ENCODE results near the gene PLCB1.

PLCB1 gene

GRCh38 chr20:8132484-8133309 lies 631 bp downstream of the PLCB1 start:
- Histone ChIP-seq H3K4me2 (ENCODE audit: low read length) (no peak overlapping the region), H3K27me3 (ENCODE audit: insufficient read depth, low read length) (no peaks in the 10 kb centered on the region), H3K4me3 (ENCODE audit: low read depth, low read length, poor library complexity, severe bottlenecking) (no peak overlapping the region), H3K9me3 (ENCODE audit: low read length) (no peaks in the 10 kb centered on the region), H3K9ac (ENCODE audit: low read length) (no peak overlapping the region), H3F3A (ENCODE audit: insufficient read depth, low read length) (no peaks in the 10 kb centered on the region), H3K9me2 (ENCODE audit: low read depth, low read length) (no peaks in the 10 kb centered on the region), H3K27ac (ENCODE audit: low read depth, low read length, poor library complexity, severe bottlenecking) (no peak overlapping the region), H4K20me1 (ENCODE audit: insufficient read depth, low read length) (no peaks in the 10 kb centered on the region), H3K79me2 (ENCODE audit: insufficient read depth, low read length) (no peaks in the 10 kb centered on the region), H2AFZ (ENCODE audit: low read length) (no peak overlapping the region), H3K4me1 (ENCODE audit: insufficient read depth, low read length, severe bottlenecking) (no peaks in the 10 kb centered on the region), H3K36me3 (ENCODE audit: insufficient read depth, low read length) (no peaks in the 10 kb centered on the region; the same call in 1 of the 2 replicates)
- TF ChIP-seq, protein P1, sequence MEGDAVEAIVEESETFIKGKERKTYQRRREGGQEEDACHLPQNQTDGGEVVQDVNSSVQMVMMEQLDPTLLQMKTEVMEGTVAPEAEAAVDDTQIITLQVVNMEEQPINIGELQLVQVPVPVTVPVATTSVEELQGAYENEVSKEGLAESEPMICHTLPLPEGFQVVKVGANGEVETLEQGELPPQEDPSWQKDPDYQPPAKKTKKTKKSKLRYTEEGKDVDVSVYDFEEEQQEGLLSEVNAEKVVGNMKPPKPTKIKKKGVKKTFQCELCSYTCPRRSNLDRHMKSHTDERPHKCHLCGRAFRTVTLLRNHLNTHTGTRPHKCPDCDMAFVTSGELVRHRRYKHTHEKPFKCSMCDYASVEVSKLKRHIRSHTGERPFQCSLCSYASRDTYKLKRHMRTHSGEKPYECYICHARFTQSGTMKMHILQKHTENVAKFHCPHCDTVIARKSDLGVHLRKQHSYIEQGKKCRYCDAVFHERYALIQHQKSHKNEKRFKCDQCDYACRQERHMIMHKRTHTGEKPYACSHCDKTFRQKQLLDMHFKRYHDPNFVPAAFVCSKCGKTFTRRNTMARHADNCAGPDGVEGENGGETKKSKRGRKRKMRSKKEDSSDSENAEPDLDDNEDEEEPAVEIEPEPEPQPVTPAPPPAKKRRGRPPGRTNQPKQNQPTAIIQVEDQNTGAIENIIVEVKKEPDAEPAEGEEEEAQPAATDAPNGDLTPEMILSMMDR (IDR thresholded peaks at IDR 0.05; ENCODE audit: low read length), result no peak
- no peak for TF ChIP-seq EZH2 (IDR thresholded peaks at IDR 0.05; ENCODE audit: borderline replicate concordance, low read length)

GRCh38 chr20:8133310-8133768 lies 1.3 kb downstream of the PLCB1 start:
- no peaks in the 10 kb centered on the region for H3K27me3 ChIP-seq (ENCODE audit: insufficient read depth, low read length)
- H3K4me3 ChIP-seq (ENCODE audit: low read depth, low read length, poor library complexity, severe bottlenecking), result no peak overlapping the region
- TF ChIP-seq EZH2 (IDR thresholded peaks at IDR 0.05; ENCODE audit: borderline replicate concordance, low read length), result no peak
- TF ChIP-seq, protein P1 (IDR thresholded peaks at IDR 0.05; ENCODE audit: low read length), result no peak
- no peak overlapping the region for H3K4me2 ChIP-seq (ENCODE audit: low read length)
- H3K27ac ChIP-seq (ENCODE audit: low read depth, low read length, poor library complexity, severe bottlenecking), result no peak overlapping the region
- no peaks in the 10 kb centered on the region for H3K79me2 ChIP-seq (ENCODE audit: insufficient read depth, low read length)
- no peak overlapping the region for H2AFZ ChIP-seq (ENCODE audit: low read length)
- no peaks in the 10 kb centered on the region for H3F3A ChIP-seq (ENCODE audit: insufficient read depth, low read length)
- no peak overlapping the region for H3K9ac ChIP-seq (ENCODE audit: low read length)
- no peaks in the 10 kb centered on the region; the same call in 1 of the 2 replicates for H3K36me3 ChIP-seq (ENCODE audit: insufficient read depth, low read length)
- H3K4me1 ChIP-seq (ENCODE audit: insufficient read depth, low read length, severe bottlenecking), result no peaks in the 10 kb centered on the region
- no peaks in the 10 kb centered on the region for H3K9me2 ChIP-seq (ENCODE audit: low read depth, low read length)
- no peaks in the 10 kb centered on the region for H4K20me1 ChIP-seq (ENCODE audit: insufficient read depth, low read length)
- no peaks in the 10 kb centered on the region for H3K9me3 ChIP-seq (ENCODE audit: low read length)

GRCh38 chr20:8133851-8134451 lies 1.9 kb downstream of the PLCB1 start:
- H3K36me3 ChIP-seq (ENCODE audit: insufficient read depth, low read length), result no peaks in the 10 kb centered on the region; the same call in 1 of the 2 replicates
- TF ChIP-seq EZH2 (IDR thresholded peaks at IDR 0.05; ENCODE audit: borderline replicate concordance, low read length), result no peak
- TF ChIP-seq, protein P1 (IDR thresholded peaks at IDR 0.05; ENCODE audit: low read length), result no peak
- no peak overlapping the region for H3K4me3 ChIP-seq (ENCODE audit: low read depth, low read length, poor library complexity, severe bottlenecking)
- no peak overlapping the region for H3K27ac ChIP-seq (ENCODE audit: low read depth, low read length, poor library complexity, severe bottlenecking)
- H3K4me2 ChIP-seq (ENCODE audit: low read length), result no peak overlapping the region
- no peaks in the 10 kb centered on the region for H3K9me3 ChIP-seq (ENCODE audit: low read length)
- H3K9me2 ChIP-seq (ENCODE audit: low read depth, low read length), result no peaks in the 10 kb centered on the region
- H3K4me1 ChIP-seq (ENCODE audit: insufficient read depth, low read length, severe bottlenecking), result no peaks in the 10 kb centered on the region
- H2AFZ ChIP-seq (ENCODE audit: low read length), result no peak overlapping the region
- no peaks in the 10 kb centered on the region for H4K20me1 ChIP-seq (ENCODE audit: insufficient read depth, low read length)
- no peaks in the 10 kb centered on the region for H3K79me2 ChIP-seq (ENCODE audit: insufficient read depth, low read length)
- H3K27me3 ChIP-seq (ENCODE audit: insufficient read depth, low read length), result no peaks in the 10 kb centered on the region
- no peaks in the 10 kb centered on the region for H3F3A ChIP-seq (ENCODE audit: insufficient read depth, low read length)
- H3K9ac ChIP-seq (ENCODE audit: low read length), result no peak overlapping the region
